Measurements from ENCODE around the gene HBG1. TPM values are rescaled to one million over a fixed set of nuclear protein-coding genes. Genes with fewer than 3 reads are reported as not detected.
"Not testable (repeated sequence)": the region's sequence is repeated elsewhere in the genome, so short reads cannot be mapped to it uniquely, and the experiment has no call there.

HBG1 gene
- total RNA-seq (2013; cell fraction: nucleolus; rRNA removed) = not detected in 2 replicates
- total RNA-seq (2014; rRNA removed) = 1.1 TPM in 1 of 2 replicates, not detected in the other
- not detected in 2 replicates for total RNA-seq (2014; rRNA removed; fragmentation: Illumina TruSeq; extraction: Trizol)
- total RNA-seq (2021) = 1.9 and 2.2 TPM in 2 replicates
- polyA plus RNA-seq (2011; ENCODE audit: low read depth) = not detected
- 0.49 and 1.0 TPM in 2 replicates for polyA plus RNA-seq (2011; rRNA removed)
- not detected in 2 replicates for polyA plus RNA-seq (2011; cell fraction: cytosol; rRNA removed)
- 0.42 and 1.3 TPM in 2 replicates for polyA plus RNA-seq (2011; cell fraction: nucleus; rRNA removed)
- polyA plus RNA-seq (2012) = not detected in 2 replicates
- polyA plus RNA-seq (2014; fragmentation: Illumina TruSeq; extraction: Trizol) = not detected in 2 replicates
- 1 to 10 TPM in 1 of 2 experiments, under 1 TPM in 1; 0.84 to 1.9 TPM for polyA plus RNA-seq (2014; fragmentation: Nextera tagmentation; extraction: Ambion mirVana)
- polyA plus RNA-seq (2014; rRNA removed) = 2.3 TPM in 1 of 2 replicates, not detected in the other
- polyA plus RNA-seq (2016; fragmentation: Nextera tagmentation; extraction: Ambion mirVana) = not detected
- polyA minus RNA-seq (2011; rRNA and poly(A)+ RNA removed) = 1.5 and 4.3 TPM in 2 replicates
- 8.6 and 9.1 TPM in 2 replicates for polyA minus RNA-seq (2011; cell fraction: cytosol; rRNA and poly(A)+ RNA removed)
- not detected in 2 replicates for polyA minus RNA-seq (2011; cell fraction: nucleus; rRNA and poly(A)+ RNA removed)
- Bru-seq, nascent RNA = not detected
- not detected for BruChase-seq, experiment 1, labeled RNA remaining after a 6-hour chase
- BruChase-seq, experiment 2, labeled RNA remaining after a 2-hour chase = not detected
- long read RNA-seq, experiment 1 = 0 reads
- long read RNA-seq, experiment 2 = 0 reads

- H3K27me3 ChIP-seq (replicated peaks in 1 of 2; ENCODE audit: control insufficient read depth in 2 of 2, insufficient read depth in 2 of 2, low read length in 1 of 2); DNase-seq (ENCODE audit: low read depth, low spot score); in situ Hi-C loops (cut with MboI); BruUV-seq (replicated peaks); H3K4me2 ChIP-seq (ENCODE audit: control insufficient read depth, insufficient read depth); H3K9me3 ChIP-seq (replicated peaks; ENCODE audit: control insufficient read depth, insufficient read depth, low read length); H3K27ac ChIP-seq (ENCODE audit: control insufficient read depth, insufficient read depth); POLR2A ChIA-PET; H3K4me3 ChIP-seq; H3K36me3 ChIP-seq (ENCODE audit: control insufficient read depth in 2 of 2, insufficient read depth in 2 of 2, low read length in 1 of 2); CTCF ChIA-PET; FAIRE-seq; H2AFZ ChIP-seq (ENCODE audit: control insufficient read depth, low read depth, low read length); RAD21 ChIA-PET (ENCODE audit: unreplicated experiment); H3K79me2 ChIP-seq (ENCODE audit: control insufficient read depth, insufficient read depth, low read length); ATAC-seq; H4K20me1 ChIP-seq (ENCODE audit: control insufficient read depth, insufficient read depth); SMC1A ChIA-PET (ENCODE audit: uncharacterized antibody, unreplicated experiment); intact Hi-C loops (cut with micrococcal nuclease; ENCODE audit: unreplicated experiment); H3K4me1 ChIP-seq (ENCODE audit: control insufficient read depth, insufficient read depth, low read length); H3K9ac ChIP-seq (ENCODE audit: control insufficient read depth, insufficient read depth, low read length): not testable (repeated sequence)
- 0% methylated on average over 3 of the region's 9 CpGs for WGBS (ENCODE audit: insufficient coverage, insufficient replicate concordance, low lambda C conversion rate, missing lambda C conversion rate)
These were observed at the start of gene HBG1 for GRCh38 chr11:5249807-5250396. Gene HBG1 (minus strand): TSS chr11:5249857. CDS start chr11:5249804, 53 bp downstream.

GRCh38 chr11:5298451-5298850 is 48.8 kb upstream of the HBG1 start:
- H3K27me3 ChIP-seq (replicated peaks in 1 of 2; ENCODE audit: control insufficient read depth in 2 of 2, insufficient read depth in 2 of 2, low read length in 1 of 2) = no peaks in the 10 kb centered on the region
- H3K9ac ChIP-seq (ENCODE audit: control insufficient read depth, insufficient read depth, low read length) = no peak overlapping the region
- H2AFZ ChIP-seq (ENCODE audit: control insufficient read depth, low read depth, low read length) = no peak overlapping the region
- H3K79me2 ChIP-seq (ENCODE audit: control insufficient read depth, insufficient read depth, low read length) = no peaks in the 10 kb centered on the region
- no peaks in the 10 kb centered on the region for H3K36me3 ChIP-seq (ENCODE audit: control insufficient read depth in 2 of 2, insufficient read depth in 2 of 2, low read length in 1 of 2)
- CTCF ChIA-PET = no interaction called here
- FAIRE-seq = no peak
- WGBS (ENCODE audit: insufficient coverage, insufficient replicate concordance, low lambda C conversion rate, missing lambda C conversion rate) = 5% methylated on average over 1 of the region's 1 CpG
- no peak overlapping the region for H3K4me2 ChIP-seq (ENCODE audit: control insufficient read depth, insufficient read depth)
- BruUV-seq (replicated peaks) = no TSS peak
- no peaks in the 10 kb centered on the region for H3K9me3 ChIP-seq (replicated peaks; ENCODE audit: control insufficient read depth, insufficient read depth, low read length)
- no peaks in the 10 kb centered on the region for H3K4me1 ChIP-seq (ENCODE audit: control insufficient read depth, insufficient read depth, low read length)
- TF ChIP-seq RELB (IDR thresholded peaks at IDR 0.05; ENCODE audit: low read depth) (no peak), ZNF24 (IDR thresholded peaks at IDR 0.05) (no peak), MAX (IDR thresholded peaks at IDR 0.05; ENCODE audit: low read depth, low read length) (no peak), ASH2L (IDR thresholded peaks at IDR 0.05; ENCODE audit: borderline replicate concordance, low read depth) (no peak), BCL11A (IDR thresholded peaks at IDR 0.05; ENCODE audit: low read depth, low read length) (no peak), CHD4 (IDR thresholded peaks at IDR 0.05) (no peak), NRF1 (conservative IDR thresholded peaks at IDR 0.05; ENCODE audit: low read depth, low read length) (no peak)
- in situ Hi-C loops (cut with MboI) = no loop called here
- intact Hi-C loops (cut with micrococcal nuclease; ENCODE audit: unreplicated experiment) = no loop called here
- RAD21 ChIA-PET (ENCODE audit: unreplicated experiment) = no interaction called here
- no peak overlapping the region for H3K27ac ChIP-seq (ENCODE audit: control insufficient read depth, insufficient read depth)
- no peak overlapping the region for H3K4me3 ChIP-seq
- POLR2A ChIA-PET = no interaction called here
- ATAC-seq = no peak
- no peaks in the 10 kb centered on the region for H4K20me1 ChIP-seq (ENCODE audit: control insufficient read depth, insufficient read depth)
- SMC1A ChIA-PET (ENCODE audit: uncharacterized antibody, unreplicated experiment) = no interaction called here
- no peak for DNase-seq (ENCODE audit: low read depth, low spot score)

All from GM12878 (cell line).